Activated CD4-positive, alpha-beta T cell treated with anti-CD3 and anti-CD28 coated beads, Interleukin-2, amount 50 U/mL, for 48 hours (primary cell): ENCODE measurements around the gene SUPT3H.

Experiments
- DNase-seq, 2 experiments: peaks; one replicate each; pipeline ENCODE4 v3.0.0-alpha.2; 2020

The SUPT3H gene

DNA sequence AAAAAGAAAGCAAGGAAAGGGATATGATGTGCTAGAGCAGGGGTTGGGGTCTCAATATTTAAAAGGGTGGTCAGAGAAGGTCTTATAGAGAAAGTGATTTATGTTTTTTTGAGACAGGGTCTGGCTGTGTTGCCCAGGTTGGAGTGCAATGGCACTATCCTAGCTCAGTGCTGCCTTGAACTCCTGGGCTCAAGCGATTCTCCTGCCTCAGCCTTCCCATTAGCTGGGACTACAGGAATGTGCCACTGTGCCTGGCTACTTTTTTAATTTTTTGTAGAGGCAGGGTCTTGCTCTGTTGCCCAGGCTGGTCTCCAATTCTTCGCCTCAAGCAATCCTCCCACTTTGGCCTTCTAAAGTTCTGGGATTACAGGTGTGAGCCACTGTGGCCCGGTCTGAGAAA is 557.0 kb downstream of the SUPT3H start:
- DNase-seq = no peak

GRCh38 chr6:44820321-44820720 is 557.4 kb downstream of the SUPT3H start:
- no peak for DNase-seq

DNA sequence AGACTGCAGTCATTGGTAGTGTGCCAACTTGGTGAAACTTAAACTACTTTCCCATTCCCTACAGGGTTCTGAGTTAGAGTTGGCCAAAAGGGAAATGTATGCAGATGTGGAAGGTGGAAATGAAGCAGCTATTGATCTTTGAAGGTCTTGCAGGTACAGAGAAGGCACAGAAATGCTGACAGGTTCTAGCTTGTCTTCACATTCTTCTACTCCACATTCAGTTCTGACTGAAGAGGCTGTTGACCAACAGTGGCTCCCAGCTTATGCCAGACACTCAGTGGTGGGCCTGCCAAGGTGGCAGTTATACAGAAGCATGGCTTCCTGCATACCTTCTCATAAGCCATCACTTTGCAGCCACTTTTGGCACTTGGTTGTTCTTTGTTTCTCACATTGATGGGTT is 566.3 kb downstream of the SUPT3H start:
- no peak for DNase-seq

DNA sequence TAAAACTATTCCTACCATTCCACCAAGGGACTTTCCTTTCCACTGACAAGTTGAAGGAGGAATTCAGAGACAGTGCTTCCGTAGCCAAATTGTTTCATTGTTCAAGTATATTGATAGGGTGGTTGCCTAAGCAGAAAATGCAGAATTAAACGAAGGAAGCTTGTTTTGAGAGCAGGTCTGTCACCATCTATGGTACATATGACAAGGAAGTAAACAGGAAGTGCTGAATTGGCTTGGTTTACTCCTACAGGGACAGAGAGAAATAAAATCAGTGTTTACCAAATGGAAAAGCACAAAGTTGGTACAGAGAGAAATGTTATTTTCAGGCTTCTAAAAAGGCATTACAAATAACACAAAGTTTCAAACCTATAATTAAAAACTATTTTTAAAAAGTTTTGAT is 568.5 kb downstream of the SUPT3H start:
- no peak for DNase-seq

DNA sequence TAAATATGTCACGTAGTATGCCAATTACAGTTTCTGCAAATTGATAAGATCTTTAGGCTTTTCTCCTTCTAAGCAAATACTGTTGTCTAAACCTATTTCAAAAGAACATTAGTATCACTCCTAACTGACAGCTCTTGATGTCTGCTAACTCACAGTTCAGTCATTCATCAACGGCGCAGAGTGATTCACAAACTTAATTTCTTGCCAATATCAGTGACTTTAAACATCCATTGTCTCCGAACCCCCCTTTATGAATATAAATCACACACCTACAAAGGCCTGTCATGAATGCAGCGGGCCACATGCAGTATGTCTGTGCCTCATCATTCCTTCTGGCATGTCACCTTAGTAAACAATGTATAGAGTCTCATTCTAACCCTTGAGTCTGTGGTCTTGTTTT is 569.6 kb downstream of the SUPT3H start:
- DNase-seq = no peak

GRCh38 chr6:44806656-44807055 is 571.1 kb downstream of the SUPT3H start:
- no peak for DNase-seq

- no peak for DNase-seq
Measured at GRCh38 chr6:44805238-44805846, 572.4 kb downstream of the SUPT3H start.

DNA sequence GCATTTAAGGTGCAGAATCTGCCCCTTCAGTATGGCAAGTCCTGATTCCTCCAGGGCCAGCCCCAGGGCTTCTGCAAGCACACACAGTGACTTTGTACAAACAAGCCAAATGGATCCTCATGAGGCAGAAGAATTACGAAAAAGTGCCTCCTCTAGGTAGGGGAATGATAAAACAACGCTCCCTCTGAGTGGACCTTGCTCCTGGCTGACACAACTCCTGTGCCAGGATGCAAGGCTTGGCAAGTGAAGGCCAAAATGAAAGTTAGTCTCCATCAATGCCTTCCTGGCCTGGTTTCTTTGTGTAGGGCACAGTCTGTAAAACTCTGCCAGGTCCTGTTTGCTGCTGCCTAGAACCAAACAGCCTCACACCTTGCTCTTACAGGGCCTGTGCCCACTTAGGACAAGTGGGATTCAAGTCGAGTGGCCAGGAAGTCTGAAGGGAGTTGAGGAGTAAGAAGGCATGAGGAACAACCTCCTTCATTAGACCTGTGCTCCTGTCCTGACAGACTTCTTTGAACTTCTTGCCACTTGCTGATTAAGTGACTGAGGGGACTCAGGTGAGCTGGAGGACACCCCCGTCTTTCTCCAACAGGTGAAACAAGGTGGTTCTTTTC is 573.1 kb downstream of the SUPT3H start:
- DNase-seq = no peak

DNA sequence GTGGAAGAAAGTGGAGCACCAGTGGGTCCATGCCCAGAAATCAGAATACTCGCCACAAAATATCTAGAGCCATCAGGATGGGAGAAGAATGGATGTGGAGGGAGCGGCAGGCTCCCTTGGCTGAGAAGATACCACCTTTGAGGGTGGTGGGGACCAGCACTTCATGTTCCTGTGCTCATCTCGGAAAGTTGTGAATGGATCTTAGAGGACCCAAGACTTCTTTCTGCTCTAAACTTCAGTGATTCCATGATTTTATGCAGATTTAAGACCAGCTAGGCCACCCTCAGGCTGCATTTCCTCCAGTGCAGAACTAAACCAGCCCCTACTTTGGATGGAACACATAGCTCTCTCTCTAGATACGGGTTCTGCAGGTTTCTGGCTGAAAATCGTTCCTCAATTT is 573.7 kb downstream of the SUPT3H start:
- no peak for DNase-seq

GRCh38 chr6:44800784-44801592 is 576.7 kb downstream of the SUPT3H start:
- DNase-seq = no peak

- DNase-seq = no peak
Measured at GRCh38 chr6:44800171-44800783, 577.5 kb downstream of the SUPT3H start.

DNA sequence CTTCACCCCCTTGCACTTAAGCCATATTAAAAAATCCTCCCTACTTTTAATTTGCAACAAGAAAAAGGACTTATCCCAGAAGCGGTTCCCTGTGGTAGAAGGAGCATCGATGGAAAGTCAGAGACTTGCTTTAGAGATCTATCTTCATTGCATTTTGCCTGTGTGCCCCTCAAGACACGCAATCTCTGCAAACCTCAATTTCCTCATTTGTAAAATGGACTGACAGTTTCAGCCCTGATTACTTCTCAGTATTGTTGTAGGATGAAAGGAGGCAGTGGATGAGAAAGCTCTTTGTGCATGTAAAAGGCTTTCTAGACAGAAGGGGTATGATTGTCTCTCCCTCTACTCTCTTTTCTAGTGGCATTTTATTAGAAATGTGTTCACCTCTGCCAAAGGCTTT is 580.0 kb downstream of the SUPT3H start:
- no peak for DNase-seq

- DNase-seq = no peak
Measured at GRCh38 chr6:44795326-44795725, 582.4 kb downstream of the SUPT3H start.

DNA sequence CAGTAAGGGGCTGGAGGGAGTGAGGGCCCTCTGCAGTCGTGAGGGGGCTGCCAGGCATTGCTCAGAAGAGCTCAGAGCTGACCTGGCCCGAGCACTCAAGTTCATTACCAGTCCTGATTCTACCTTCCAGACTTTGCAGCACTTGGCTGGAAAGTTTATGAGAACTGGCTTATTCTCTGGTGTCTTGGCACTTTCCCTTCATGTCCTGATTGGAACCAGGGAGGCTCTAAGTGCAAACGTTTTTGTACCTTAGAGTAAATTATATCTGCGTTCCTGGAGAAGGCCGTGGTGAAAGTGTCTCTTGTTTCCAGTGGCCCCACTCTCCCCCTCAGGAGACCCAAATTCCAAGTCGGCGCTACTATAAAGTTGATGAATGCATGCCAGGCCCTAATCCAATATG is 587.9 kb downstream of the SUPT3H start:
- no peak for DNase-seq

DNA sequence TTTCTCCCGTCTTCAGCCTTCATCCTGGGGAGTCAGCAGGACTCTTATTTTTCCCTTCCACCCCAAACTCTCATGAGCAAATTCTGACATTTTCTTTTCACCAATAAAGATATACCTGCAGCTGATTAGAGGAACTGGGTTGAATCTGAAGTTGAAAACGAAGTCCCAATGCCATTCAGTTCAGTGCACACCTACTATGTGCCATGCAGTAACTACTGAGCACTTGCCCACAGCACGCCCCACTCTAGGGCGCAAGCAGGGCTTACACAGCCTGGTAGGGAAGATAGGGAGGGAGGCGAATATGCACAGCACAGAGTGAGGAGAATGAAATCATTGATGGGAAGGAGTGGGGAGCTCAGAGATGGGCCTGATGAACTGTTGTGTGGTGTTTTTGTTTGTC is 588.7 kb downstream of the SUPT3H start:
- DNase-seq = no peak

DNA sequence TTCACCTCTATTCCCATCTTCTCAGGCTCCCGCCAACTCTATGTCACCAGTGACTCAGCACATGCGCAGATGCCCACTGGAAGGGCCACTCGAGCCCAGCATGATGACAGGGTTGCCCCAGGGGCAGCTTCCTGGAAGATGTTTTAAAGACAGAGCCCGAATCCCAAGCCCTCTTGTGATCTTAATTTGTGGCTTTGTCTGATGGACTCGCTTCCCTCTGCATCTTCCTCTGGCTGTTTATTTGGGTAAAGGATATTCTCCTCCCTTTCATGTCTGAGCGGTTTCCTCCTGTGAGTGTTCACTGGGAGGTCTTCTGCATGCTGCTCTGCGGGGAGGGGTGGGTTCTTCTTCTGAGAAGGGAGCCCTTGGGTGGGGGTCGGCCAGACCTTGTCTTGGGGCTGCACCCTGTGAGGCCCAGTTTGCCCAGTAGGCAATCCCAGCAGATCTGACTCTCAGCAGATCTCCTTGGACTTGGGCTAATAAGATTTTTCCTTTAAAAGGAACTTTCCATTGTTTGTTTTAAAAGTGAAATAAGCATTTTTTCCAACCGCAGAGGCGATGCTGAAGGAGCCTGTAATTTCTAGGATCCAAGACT is 589.2 kb downstream of the SUPT3H start:
- no peak for DNase-seq

- DNase-seq = peak; percentile 6 to 16
Measured at GRCh38 chr6:44787254-44787834, 590.4 kb downstream of the SUPT3H start.

DNA sequence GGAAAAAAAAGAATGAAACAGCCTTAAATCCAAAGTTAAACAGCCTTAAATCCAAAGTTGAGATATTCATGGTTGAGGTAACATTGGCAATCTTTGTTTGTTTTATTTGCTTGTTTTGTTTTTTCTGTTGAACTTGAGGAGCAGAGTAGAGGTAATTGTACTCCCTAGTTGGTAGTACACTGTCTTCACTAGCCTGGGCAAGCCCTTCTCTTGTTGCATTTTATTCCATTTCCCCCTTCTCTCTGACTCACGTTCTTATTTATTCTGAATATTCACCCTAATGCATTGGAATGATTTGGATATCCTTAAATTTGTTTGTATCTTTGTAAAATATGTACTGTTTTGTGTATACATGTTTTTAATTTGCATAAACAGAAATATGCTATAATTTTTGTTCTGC is 592.6 kb downstream of the SUPT3H start:
- no peak for DNase-seq

DNA sequence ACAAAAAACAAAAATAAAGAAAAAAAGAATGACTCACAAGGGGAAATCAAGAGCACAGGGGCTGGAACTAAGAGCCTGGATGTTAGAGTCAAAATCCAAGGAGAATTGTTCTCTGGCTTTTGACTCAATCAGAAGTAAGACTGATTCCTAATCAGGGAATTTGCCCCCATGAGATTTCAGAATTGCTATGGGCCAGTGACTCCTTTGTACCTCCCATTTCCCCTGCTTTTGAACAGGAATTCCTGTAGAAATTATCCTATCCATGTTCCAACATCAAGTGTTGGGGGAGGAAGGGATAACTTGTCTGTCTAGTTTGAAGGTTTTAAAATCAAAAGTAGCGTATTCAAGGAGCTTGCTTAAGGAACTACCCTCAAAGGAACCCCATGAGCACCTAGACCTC is 593.5 kb downstream of the SUPT3H start:
- DNase-seq = no peak

DNA sequence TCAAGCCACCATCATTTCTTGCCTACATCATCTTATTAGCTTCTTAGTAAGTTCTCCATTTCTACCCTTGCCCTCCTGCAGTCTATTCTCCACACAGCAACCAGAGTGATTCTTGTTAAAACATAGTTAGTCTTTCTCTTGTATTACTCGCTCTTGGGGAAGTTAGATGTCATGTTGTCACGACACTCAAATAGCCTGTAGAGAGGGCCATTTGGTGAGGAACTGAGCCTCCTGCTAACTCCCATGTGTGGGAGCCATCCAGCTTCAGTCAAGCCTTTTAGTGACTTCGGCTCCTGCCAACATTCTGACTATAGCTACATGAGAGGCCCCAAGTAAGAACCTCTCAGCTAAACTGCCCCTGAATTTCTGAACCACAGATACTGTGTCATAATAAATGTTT is 594.8 kb downstream of the SUPT3H start:
- DNase-seq = no peak

- DNase-seq = no peak
Measured at GRCh38 chr6:44781912-44782597, 595.7 kb downstream of the SUPT3H start.

DNA sequence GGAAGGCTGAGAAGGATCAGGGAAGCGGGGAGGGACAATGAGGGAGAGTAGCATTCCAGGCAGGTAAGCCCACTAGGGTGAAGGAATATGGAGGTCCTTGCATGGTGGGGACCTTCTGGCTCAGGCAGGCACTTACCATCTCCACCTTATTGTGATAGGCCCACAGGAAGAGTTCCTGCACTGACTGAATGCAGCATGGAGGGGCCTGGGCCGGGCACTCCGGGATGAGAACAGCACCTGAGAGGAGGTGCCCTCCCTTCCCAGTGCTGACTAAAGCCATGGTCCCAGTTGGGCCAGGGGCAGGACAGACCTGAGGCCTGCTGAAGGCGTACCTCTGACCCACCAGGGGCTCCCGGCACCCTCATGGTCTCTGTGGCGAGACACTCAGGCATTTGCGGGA is 597.6 kb downstream of the SUPT3H start:
- no peak for DNase-seq
